NCI-H774 (cell line): Measurements from ENCODE around the gene DHDH.

Experiments
- DNase-seq: peaks from one replicate; lab custom pipeline; 2025; lab: John Stamatoyannopoulos, UW

The DHDH gene

DNA sequence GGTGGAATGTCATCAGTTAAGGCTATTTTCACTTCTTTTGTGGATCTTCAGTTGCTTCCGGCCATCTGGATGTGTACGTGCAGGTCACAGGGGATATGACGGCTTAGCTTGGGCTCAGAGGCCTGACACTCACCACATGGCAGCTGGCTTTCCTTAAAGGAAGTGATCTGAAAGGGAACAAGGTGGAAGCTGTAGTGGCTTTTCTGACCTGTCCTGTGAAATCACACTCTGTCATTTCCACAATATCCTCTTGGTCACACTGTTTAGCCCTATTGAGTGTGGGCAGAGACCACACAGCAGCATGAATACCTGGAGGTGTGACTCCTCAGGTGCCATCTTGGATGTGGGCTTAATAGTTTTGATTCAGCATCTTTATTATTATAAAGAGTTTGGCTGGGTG lies 16.7 kb downstream of the DHDH start:
- DNase-seq = no peak

DNA sequence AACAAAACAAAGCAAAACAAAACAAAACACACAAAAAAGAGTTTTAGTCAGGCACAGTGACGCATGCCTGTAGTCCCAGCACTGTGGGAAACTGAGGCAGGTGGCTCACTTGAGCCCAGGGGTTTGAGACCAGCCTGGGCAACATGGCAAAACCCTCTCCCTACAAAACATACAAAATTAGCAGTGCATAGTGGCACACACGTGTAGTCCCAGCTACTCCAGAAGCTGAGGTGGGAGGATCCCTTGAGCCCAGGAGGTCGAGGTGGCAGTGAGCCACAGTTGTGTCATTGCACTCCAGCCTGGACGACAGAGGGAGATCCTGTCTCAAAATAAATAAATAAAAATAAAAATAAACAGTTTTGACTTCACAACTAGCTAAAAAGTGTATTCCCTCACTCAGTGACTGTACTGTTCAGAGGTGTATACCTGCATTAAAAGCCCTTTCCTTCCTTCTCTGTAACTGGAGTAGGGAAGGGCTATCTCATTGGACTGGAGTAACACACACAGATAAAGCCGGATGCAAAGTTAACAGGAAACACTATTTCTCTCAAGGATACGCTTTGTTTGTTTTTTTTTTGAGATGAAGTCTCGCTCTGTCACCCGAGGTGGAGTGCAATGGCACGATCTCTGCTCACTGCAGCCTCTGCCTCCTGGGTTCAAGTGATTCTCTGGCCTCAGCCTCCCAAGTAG lies 17.5 kb downstream of the DHDH start:
- DNase-seq = no peak

DNA sequence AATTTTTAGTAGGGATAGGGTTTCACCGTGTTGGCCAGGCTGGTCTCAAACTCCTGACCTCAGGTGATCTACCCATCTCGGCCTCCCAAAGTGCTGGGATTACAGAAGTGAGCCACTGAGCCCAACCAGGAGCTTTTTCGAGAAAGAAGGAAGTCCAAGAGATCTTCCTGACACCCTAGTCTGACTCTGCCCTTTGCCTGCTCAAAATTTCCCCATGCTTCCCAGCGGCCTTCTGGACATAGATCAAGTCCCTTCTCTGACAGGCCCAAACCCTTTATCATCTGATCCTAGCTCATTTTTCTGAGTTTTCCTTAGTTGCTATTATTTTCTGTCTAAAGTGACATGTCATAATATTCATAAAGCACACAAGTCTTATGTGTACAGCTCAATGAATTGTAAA lies 19.6 kb downstream of the DHDH start:
- DNase-seq = no peak

DNA sequence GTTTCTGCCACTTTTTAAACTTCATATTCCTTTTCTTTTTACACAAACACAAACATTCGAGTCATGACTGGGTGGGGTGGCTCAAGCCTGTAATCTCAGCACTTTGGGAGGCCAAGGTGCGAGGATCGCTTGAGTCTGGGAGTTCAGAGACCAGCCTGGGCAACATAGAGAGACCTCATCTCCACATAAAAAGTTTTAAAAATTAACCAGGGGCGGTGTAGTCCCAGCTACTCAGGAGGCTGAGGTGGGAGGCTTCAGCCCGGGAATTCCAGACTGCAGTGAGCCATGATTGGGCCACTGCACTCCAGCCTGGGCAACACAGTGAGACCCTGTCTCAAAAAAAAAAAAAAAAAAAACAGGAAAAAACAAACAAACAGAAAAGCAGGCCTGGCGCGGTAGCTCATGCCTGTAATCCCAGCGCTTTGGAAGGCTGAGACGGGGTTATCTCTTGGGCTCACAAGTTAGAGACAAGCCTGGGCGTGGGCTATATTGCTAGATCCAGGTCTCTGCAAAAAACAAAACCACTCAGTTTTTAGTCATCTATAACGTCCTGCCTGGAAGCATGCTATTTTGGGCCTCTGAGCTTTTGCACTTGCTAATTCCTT lies 20.6 kb downstream of the DHDH start:
- DNase-seq = no peak

DNA sequence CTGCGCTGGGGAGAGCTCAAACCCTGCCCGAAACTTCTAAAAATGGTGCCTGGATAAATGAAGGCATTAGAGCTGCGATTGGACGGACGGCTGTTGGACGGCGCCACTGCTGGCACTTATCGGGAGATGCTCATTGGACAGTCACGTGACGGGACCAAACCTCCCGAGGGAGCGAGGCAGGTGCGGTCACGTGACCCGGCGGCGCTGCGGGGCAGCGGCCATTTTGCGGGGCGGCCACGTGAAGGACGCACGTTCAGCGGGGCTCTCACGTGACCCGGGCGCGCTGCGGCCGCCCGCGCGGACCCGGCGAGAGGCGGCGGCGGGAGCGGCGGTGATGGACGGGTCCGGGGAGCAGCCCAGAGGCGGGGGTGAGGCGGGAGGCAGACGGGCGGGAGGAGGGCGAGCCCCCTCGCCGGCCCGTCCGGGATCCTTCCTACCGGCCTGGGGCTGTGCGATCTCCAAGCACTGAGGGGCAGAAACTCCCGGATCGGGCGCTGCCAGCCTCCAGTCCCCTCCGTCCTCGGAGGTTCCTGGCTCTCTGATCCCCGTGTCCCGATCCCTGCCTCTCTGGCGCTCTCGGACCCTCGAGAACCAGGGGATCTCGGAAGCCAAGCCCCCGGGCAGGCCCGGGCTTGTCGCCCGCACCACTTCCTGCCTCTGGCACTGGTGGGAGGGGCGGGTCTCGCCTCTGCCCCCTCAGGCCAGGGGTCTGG lies 21.3 kb downstream of the DHDH start, which contains the start of gene BAX:
BAX (plus strand) TSS at position 281 of the 713 bp plus-strand sequence; CDS start at position 335, 54 bp downstream.
- peak; percentile 97 for DNase-seq

DNA sequence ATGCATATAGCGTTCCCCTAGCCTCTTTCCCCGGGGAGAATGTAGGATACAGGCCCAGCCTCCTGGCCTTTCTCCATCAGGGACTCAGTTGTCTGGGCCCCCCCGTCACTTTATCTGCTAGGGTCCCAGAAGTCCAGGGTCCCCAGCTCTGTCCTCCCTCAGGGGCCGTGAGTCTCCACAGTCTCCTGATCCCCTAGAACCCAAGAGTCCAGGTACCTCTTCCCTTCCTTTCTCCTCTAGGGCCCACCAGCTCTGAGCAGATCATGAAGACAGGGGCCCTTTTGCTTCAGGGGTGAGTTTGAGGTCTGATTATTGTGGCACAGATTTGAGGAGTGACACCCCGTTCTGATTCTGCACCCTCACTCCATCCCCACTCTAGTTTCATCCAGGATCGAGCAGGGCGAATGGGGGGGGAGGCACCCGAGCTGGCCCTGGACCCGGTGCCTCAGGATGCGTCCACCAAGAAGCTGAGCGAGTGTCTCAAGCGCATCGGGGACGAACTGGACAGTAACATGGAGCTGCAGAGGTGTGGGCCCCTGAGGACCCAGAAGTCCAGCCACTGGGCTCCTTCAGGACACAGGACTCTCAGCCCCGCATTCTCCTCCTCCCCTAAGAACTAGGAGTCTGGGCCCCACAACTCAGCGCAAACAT lies 21.9 kb downstream of the DHDH start:
- DNase-seq = no peak

DNA sequence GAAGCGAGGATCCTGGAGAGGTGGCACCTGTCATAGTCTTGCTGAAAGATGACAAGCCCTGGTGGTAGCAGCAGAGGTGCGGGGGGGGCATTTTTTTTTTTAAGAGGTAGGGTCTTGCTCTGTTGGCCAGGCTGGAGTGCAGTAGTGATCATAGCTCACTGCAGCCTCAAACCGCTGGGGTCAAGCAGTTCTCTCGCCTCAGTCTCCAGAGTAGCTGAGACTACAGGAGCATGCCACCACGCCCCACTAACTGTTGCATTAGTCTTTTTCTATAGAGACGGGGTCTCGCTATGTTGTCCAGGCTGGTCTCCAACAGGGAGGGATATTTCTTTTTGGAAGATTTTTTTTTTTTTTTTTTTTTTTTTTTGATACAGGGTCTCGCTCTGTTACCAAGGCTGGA lies 24.5 kb downstream of the DHDH start:
- no peak for DNase-seq

DNA sequence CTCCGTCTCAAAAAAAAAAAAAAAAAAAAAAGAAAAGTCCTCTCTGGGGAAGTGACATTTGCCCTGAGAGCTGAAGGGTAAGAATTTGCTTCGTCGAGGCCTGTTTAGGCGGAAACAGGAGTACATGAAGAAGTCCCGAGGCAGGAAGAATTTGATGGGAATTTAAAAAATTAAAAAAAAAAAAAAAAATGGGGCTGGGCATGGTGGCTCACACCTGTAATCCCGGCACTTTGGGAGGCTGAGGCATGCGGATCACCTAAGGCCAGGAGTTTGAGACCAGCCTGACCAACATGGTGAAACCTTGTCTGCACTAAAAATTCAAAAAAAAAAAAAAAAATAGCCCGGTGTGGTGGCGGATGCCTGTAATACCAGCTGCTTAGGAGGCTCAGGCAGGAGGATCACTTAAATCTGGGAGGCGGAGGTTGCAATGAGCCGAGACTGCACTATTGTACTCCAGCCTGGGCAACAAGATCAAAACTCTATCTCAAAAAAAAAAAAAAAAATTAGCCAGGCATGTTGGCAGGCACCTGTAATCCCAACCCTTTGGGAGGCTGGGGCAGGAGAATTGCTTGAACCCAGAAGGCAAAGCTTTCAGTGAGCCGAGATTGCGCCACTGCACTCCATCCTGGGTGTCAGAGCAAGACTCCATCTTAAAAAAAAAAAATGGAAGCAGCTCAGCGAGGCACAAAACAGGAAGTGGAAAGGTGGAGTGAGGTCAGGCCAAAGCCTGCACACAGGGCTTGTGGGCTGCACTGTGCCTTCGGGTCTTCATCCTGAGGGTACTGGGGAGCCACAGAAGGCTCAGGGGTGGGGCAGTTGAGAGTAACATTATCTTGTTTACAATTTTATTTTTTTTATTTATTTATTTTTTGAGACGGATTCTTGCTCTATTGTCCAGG lies 26.1 kb downstream of the DHDH start:
- DNase-seq = no peak

DNA sequence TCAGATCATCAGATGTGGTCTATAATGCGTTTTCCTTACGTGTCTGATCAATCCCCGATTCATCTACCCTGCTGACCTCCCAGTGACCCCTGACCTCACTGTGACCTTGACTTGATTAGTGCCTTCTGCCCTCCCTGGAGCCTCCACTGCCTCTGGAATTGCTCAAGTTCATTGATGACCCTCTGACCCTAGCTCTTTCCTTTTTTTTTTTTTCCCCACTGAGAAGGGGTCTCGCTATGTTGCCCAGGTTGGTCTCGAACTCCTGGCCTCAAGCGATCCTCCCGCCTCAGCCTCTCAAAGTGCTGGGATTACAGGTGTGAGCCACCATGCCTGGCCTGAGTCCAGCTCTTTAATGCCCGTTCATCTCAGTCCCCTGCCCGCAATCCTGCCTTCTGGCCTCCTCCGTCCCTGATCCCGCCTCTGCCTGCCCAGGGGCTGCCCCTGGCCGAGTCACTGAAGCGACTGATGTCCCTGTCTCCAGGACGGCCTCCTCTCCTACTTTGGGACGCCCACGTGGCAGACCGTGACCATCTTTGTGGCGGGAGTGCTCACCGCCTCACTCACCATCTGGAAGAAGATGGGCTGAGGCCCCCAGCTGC lies 27.7 kb downstream of the DHDH start:
- no peak for DNase-seq

DNA sequence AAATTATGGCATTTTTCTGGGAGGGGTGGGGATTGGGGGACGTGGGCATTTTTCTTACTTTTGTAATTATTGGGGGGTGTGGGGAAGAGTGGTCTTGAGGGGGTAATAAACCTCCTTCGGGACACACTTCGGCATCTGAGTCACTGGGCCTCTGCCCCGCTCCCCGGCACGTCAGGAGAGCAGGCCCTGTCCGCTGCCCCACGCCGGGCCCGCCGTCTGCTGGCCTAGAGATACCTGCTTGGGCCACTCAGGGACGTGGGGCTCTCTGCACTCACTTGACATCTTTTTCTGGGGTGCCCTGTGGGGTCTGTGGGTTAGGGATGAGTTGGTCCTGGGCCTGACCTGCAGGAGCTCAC lies 28.2 kb downstream of the DHDH start:
- no peak for DNase-seq

DNA sequence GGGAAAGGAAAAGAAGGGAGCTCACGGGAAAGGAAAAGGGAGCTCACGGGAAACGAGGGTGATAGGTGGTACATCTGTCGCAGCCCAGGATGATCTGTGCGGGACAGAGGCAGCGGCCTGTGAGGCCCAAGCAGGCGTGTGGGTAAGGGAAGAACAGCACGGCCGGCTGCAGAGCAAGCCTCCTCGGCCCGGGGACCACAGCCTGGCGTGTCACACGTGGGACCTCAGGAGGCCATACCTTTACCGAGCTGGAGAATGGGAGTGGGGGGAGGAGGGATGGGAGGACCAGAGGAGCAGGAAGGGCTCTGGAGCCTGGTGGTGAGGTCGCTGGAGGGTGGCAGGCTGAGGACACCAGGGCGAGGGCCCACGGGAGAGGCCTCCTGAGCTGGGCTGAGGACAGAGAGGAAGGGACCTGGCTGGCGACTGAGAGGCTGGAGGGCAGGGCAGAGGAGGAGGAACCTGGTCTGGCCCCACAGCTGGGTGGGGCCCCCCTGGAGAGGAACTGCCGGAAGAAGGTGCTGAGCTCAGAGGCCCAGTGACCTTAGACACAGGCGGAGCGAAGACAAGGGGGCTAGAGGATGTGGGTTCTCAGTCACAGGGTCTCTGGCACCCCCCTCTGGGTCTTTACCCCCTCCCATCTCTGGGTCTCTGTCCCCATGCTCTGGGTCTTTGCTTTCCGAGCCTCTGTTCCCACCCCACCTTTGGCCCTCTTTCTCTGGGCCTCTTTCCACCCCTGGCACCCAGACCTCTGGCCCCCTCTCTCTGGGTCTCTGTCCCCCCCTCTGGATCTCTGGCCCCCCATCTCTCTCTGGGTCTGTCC lies 28.7 kb downstream of the DHDH start:
- no peak for DNase-seq

DNA sequence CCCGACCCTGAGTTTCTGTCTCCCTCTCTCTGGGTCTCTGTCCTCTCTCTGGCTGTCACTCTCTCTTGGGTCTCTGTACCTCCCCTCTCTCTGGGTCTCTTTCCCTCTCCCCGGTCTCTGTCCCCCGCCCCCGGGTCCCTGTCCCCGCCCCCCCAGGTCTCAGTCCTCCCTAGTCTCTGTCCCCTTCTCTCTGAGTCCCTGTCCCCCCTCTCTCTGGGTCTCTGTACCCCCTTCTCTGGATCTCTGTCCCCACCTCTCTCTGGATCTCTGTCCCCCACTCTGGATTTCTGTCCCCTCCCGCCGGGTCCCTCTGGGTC lies 29.3 kb downstream of the DHDH start:
- no peak for DNase-seq

DNA sequence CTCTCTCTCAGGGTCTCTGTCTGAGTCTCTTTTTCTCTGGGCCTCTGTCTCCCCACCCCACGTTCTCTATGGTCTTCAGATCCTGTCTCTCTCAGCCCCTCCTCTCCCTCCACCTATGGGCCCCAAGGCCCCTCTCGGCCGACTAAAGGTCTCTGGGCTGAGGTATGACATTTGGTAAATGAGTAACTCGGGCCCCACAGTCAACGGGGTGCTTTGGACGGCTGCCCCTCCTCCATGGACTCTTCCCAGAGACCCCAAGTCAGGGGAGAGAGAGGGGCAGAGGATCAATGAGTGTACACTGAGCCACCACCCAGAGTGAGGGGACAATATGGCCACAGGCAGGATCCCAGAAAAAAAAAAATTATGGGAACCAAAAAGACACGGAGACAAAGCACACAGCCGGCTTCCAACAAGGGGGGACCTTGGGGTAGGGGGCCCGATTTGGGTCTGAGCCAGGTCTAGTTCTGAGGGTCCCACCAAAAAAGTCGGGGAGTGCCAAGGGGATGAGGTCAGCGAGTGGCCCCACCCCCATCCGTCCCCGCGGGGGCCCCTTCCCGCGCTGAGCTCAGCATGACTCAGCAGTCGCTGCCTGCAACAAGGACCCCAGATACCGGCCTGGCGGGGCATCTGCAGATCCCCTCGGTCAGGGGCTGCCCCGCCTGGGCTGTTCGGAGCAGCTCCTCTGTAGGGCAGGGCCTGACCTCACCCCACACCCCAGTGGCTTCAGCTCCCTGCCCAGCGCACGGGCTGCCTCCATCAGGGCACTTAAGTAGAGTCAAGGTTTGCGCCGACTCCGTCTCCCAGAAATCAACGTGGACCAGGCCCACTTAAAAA lies 30.1 kb downstream of the DHDH start:
- no peak for DNase-seq

DNA sequence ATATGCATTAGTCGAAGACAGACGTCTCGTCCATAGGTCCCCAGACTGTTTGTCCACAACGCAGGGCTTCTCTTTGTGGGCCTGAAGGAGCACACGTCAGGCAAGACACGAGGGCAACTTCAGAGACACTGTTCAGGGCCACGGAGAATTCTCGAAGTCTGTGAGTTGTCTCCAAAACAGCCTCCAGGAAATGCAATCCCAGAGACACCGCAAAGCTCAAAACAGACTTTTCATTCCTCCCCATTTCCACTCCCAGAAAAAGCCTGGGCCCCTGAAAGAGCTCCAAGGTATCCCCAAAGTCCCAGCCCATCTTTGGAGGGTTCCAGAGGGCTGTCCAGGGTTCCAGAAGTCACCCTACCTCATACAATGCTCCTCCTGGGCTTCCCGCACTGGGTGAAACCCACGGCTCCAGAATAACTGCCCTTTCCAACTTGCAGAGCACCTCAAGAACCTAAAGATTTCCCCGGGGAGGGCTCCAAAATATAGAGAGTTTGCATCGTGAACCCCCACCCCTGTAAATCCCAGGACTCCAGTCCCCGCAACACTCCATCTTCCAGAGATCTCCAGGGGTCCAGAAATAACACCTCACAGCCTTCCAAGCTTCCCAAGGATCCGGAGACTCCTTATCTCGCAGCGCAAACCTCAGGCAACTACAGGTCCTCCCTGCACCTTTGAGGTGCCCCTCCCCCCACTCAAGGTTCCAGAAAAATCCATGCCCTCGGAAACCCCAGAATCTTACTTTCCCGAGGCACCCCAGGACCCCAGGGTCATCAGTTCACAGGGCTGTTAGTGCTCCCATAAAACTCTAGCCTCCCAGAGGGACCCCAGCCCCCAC lies 30.9 kb downstream of the DHDH start:
- no peak for DNase-seq

DNA sequence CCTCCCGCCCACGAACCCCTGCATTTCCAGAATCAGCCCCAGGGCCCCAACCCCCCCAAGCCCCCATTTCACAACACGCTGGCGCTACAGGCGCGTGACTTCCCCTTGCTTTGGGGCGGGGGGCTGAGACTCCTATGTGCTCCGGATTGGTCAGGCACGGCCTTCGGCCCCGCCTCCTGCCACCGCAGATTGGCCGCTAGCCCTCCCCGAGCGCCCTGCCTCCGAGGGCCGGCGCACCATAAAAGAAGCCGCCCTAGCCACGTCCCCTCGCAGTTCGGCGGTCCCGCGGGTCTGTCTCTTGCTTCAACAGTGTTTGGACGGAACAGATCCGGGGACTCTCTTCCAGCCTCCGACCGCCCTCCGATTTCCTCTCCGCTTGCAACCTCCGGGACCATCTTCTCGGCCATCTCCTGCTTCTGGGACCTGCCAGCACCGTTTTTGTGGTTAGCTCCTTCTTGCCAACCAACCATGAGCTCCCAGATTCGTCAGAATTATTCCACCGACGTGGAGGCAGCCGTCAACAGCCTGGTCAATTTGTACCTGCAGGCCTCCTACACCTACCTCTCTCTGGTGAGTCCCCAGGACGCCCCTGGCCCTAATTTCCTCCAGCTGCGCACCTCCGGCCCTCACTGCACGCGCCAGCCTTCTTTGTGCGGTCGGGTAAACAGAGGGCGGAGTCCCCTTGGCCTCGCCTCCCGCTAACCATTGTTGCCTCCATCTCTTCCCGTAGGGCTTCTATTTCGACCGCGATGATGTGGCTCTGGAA lies 31.7 kb downstream of the DHDH start, which contains the start of gene FTL:
FTL (plus strand) TSS at position 270 of the 766 bp plus-strand sequence; CDS start at position 469, 199 bp downstream.
- DNase-seq = peak; percentile 89

DNA sequence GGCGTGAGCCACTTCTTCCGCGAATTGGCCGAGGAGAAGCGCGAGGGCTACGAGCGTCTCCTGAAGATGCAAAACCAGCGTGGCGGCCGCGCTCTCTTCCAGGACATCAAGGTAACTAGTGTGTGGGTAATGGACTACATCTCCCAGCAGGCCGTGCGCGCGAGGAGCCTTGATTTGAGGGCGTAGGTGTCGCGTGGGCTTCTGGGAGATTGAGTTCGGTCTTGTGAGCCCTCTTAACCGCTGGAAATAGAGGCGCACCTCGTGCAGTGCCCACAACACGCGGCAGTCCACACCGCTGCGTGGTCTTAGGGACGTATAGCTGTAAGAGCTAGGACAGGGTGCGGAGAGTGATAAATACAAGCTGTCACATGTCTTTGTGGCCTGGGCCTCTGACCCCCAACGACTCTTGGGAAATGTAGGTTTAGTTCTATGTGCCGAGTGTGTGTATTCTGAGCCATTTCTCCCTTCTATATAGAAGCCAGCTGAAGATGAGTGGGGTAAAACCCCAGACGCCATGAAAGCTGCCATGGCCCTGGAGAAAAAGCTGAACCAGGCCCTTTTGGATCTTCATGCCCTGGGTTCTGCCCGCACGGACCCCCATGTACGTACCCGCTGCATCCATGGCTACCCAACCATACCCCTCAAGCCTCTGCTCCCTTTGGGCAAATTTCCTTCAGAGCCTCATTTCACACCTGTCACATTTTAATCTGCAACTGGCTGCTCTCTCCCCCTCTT lies 32.5 kb downstream of the DHDH start:
- peak; percentile 77 for DNase-seq
